Mucosa of descending colon (tissue), 3 donors: ENCODE results near the gene SARS2. TPM values are rescaled to one million over a fixed set of nuclear protein-coding genes. Genes with fewer than 3 reads are reported as not detected.

Experiments used
- ATAC-seq: fragments of 200-7000 bp; cut with Tn5 transposase; one replicate; pipeline ENCODE4 v1.9.1; 2020; ENCODE audit warnings: mild to moderate bottlenecking, moderate library complexity
- DNase-seq, 3 donors: peaks; one replicate each; pipeline ENCODE4 v3.0.0-alpha.2; 2020
- H3K36me3 ChIP-seq: fragments of 200-600 bp; one replicate; pipeline ENCODE4 v1.8.0; 2021; ENCODE audit warnings: low read depth, mild to moderate bottlenecking
- H3K4me1 ChIP-seq: fragments of 200-600 bp; one replicate; pipeline ENCODE4 v1.8.0; 2021; ENCODE audit warnings: low read depth, mild to moderate bottlenecking
- H3K4me3 ChIP-seq: fragments of 200-600 bp; one replicate; pipeline ENCODE4 v1.8.0; 2021; ENCODE audit warnings: mild to moderate bottlenecking
- H3K9me3 ChIP-seq: fragments of 200-600 bp; one replicate; pipeline ENCODE4 v1.8.0; 2021; ENCODE audit warnings: mild to moderate bottlenecking
- CTCF ChIP-seq: fragments of 200-600 bp; IDR thresholded peaks from one replicate; pipeline ENCODE4 v1.8.0; 2022; ENCODE audit warnings: antibody characterized with exemption, mild to moderate bottlenecking
- intact Hi-C, 2 donors: fragments of 100-400 bp; cut with DNase I in 1 of 2; cut with micrococcal nuclease in 1 of 2; formaldehyde crosslinking; loops; one replicate each; pipeline versions ENCODE4 v1.11.0 to v1.11.1; 2022; cut with DNase I, micrococcal nuclease
- total RNA-seq, 3 donors: library from RNA; stranded (reverse); fragmentation: NEBNext Ultra II Directional in 2 of 3; extraction: Animal tissue kit (Norgen Biotek cat#: 25700) in 2 of 3; gene quantifications; one replicate each; pipeline versions ENCODE4 v1.2.1 to v1.2.4, GENCODE V29; 2021 to 2023
- donor health status: DM: no; HTN: no; CAD: no; lungs with moderate emphysema.
- donor health status: DM: no; HTN: no; CAD: no.
- donor health status: DM: no; HTN: yes; CAD: no.

Gene SARS2
- total RNA-seq, 3 donors from 2014 or later = 20.4 to 32.4 (median 21.8) TPM

- intact Hi-C loops = no loop called here
- ATAC-seq = no peak
- H3K36me3 ChIP-seq = no peaks in the 10 kb centered on the region
These were observed 19.1 kb downstream of the SARS2 start for GRCh38 chr19:38911388-38912001.

GRCh38 chr19:38910488-38910887, 20.1 kb downstream of the SARS2 start:
- no peak for ATAC-seq
- Histone ChIP-seq H3K36me3 (no peaks in the 10 kb centered on the region), H3K4me3 (no peak overlapping the region), H3K4me1 (no peaks in the 10 kb centered on the region), H3K9me3 (no peaks in the 10 kb centered on the region)
- TF ChIP-seq CTCF = no peak
- no peak for DNase-seq
- intact Hi-C loops = no loop called here

More at GRCh38 chr19:38911388-38912001, 19.1 kb downstream of the SARS2 start:
- DNase-seq = no peak
- Histone ChIP-seq H3K4me1 (no peaks in the 10 kb centered on the region), H3K9me3 (no peaks in the 10 kb centered on the region), H3K4me3 (no peak overlapping the region)
- no peak for TF ChIP-seq CTCF

- Histone ChIP-seq H3K36me3 (no peaks in the 10 kb centered on the region), H3K4me3 (no peak overlapping the region), H3K4me1 (no peaks in the 10 kb centered on the region), H3K9me3 (no peaks in the 10 kb centered on the region)
- DNase-seq (no peak), ATAC-seq (no peak)
- TF ChIP-seq CTCF = no peak
- intact Hi-C loops = no loop called here
These were observed 21.7 kb downstream of the SARS2 start for GRCh38 chr19:38908911-38909310.

GRCh38 chr19:38907670-38908069, 22.9 kb downstream of the SARS2 start:
- Histone ChIP-seq H3K4me1 (no peaks in the 10 kb centered on the region), H3K36me3 (no peaks in the 10 kb centered on the region), H3K4me3 (no peak overlapping the region), H3K9me3 (no peaks in the 10 kb centered on the region)
- DNase-seq = no peak
- no peak for TF ChIP-seq CTCF
- ATAC-seq = no peak
- intact Hi-C loops = no loop called here

- H3K36me3 ChIP-seq = no peaks in the 10 kb centered on the region
- DNase-seq (no peak), ATAC-seq (no peak)
- no peak for TF ChIP-seq CTCF
- H3K9me3 ChIP-seq = no peaks in the 10 kb centered on the region
- no peak overlapping the region for H3K4me3 ChIP-seq
- no peaks in the 10 kb centered on the region for H3K4me1 ChIP-seq
- intact Hi-C loops = no loop called here
These were observed 23.3 kb downstream of the SARS2 start for GRCh38 chr19:38907227-38907626.

GRCh38 chr19:38905620-38906019, 24.9 kb downstream of the SARS2 start:
- ATAC-seq = no peak
- H3K36me3 ChIP-seq = no peaks in the 10 kb centered on the region
- intact Hi-C loops = no loop called here
- no peak overlapping the region for H3K4me3 ChIP-seq
- no peak for DNase-seq
- no peaks in the 10 kb centered on the region for H3K9me3 ChIP-seq
- peaks cover 7% of the 10 kb centered on the region for H3K4me1 ChIP-seq
- TF ChIP-seq CTCF = no peak
